NCI-H2081 (cell line): Measurements from ENCODE around the gene PXDN.
"Not testable (repeated sequence)": the region's sequence is repeated elsewhere in the genome, so short reads cannot be mapped to it uniquely, and the experiment has no call there.

Experiments used
- DNase-seq, 2 experiments: peaks; one replicate each; lab custom pipeline; 2025; lab: John Stamatoyannopoulos, UW

Gene PXDN

GRCh38 chr2:1705557-1706076, 38.7 kb downstream of the PXDN start:
- no peak for DNase-seq

- DNase-seq: no peak
Measured at GRCh38 chr2:1704631-1705556, 39.4 kb downstream of the PXDN start.

GRCh38 chr2:1702186-1702565, 42.1 kb downstream of the PXDN start:
- no peak for DNase-seq

- no peak for DNase-seq
Measured at GRCh38 chr2:1701556-1702185, 42.6 kb downstream of the PXDN start.

- DNase-seq: no peak
Measured at GRCh38 chr2:1701020-1701419, 43.3 kb downstream of the PXDN start.

GRCh38 chr2:1700427-1700826, 43.9 kb downstream of the PXDN start:
- not testable (repeated sequence) for DNase-seq

GRCh38 chr2:1698188-1698945, 45.9 kb downstream of the PXDN start:
- no peak for DNase-seq

GRCh38 chr2:1697601-1698000, 46.7 kb downstream of the PXDN start:
- no peak for DNase-seq

GRCh38 chr2:1696472-1696871, 47.8 kb downstream of the PXDN start:
- no peak for DNase-seq

GRCh38 chr2:1694371-1695271, 49.7 kb downstream of the PXDN start:
- no peak for DNase-seq

GRCh38 chr2:1693723-1694122, 50.6 kb downstream of the PXDN start:
- DNase-seq: no peak

GRCh38 chr2:1692342-1692741, 52.0 kb downstream of the PXDN start:
- DNase-seq: no peak

GRCh38 chr2:1691366-1691765, 52.9 kb downstream of the PXDN start:
- no peak for DNase-seq

GRCh38 chr2:1690056-1690775, 54.1 kb downstream of the PXDN start:
- no peak for DNase-seq

- DNase-seq: no peak
Measured at GRCh38 chr2:1688859-1689258, 55.5 kb downstream of the PXDN start.

- DNase-seq: no peak
Measured at GRCh38 chr2:1688161-1688560, 56.2 kb downstream of the PXDN start.

- DNase-seq: no peak
Measured at GRCh38 chr2:1687254-1687653, 57.1 kb downstream of the PXDN start.

GRCh38 chr2:1686784-1687105, 57.6 kb downstream of the PXDN start:
- DNase-seq: no peak

GRCh38 chr2:1685957-1686783, 58.1 kb downstream of the PXDN start:
- DNase-seq: no peak
